Limb (tissue), 2 donors: Measurements from ENCODE around the gene BCAT1.

Experiments
- DNase-seq, 2 donors: peaks; one replicate each; pipeline ENCODE4 v3.0.0-alpha.2; 2016; ENCODE audit errors: extremely low spot score in 2 of 2

The BCAT1 gene, protein sequence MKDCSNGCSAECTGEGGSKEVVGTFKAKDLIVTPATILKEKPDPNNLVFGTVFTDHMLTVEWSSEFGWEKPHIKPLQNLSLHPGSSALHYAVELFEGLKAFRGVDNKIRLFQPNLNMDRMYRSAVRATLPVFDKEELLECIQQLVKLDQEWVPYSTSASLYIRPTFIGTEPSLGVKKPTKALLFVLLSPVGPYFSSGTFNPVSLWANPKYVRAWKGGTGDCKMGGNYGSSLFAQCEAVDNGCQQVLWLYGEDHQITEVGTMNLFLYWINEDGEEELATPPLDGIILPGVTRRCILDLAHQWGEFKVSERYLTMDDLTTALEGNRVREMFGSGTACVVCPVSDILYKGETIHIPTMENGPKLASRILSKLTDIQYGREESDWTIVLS

DNA sequence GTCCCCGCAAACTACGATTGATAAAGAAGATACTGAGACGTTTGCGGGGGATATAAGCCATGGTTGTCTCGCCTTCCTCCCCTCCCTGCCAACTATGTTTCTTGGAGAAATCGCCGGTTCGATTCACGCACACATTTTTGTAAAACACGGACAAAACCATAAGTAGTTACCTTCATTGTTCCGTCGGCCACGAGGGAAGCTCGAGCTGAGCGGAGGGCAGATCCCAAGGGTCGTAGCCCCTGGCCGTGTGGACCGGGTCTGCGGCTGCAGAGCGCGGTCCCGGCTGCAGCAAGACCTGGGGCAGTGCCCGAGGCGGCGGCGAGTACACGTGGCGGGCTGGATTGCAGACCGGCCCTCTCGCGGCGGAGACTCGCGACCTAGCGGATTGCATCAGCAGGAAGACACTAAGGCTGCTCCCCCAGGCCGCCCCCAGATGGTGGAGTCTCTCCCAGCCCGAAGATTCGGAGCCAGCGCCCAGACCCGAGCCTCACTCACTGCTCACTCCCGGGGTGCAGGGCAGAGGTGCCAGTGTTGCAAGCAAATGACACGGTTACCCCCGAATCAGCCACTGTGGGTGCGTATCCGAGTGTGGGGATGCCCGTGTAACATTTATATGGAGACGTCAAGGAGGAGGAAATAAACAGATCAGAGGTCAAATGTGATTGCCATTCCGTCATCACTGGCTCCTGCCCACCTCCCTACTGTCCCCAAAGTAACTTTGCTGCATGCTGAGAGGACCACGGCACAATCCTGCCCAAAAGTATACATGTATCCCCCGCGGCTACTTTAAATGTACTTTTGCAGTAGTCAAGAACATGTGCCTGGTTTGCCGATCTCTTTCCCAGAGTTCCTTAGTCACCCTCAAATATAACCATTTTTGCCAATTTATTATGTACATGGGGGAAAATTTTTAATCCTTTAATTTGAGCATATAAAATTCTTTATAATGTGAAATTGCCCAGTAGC is at the start of gene BCAT1:
TSS of gene BCAT1 (minus strand) at position 345 of the 966 bp plus-strand sequence. CDS start at position 176, 169 bp downstream.
- DNase-seq, result peak; percentile 76 to 84

- peak in 1 of 2 donors; percentile 18 for DNase-seq
Measured at GRCh38 chr12:24997970-24998582, 49.2 kb upstream of the BCAT1 start.

DNA sequence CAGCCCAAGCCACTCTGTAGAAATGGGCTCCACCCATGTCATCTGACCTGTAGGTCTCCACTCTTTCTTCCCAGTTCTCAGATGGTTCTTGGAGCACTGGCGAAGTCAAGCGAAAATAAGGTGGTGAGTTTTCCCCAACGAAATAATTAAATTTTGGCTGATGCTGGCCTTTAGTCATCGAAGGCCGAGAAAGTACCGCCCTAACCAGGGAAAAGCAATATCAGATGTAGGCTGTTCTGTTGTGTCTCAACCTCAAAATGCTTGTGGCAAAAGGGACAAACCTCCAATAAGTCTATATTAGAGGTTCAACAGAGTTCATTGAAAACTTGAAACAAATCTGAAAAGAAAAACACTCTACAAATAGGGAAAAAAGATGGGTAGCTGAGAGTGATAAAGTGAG is 48.6 kb upstream of the BCAT1 start:
- DNase-seq, result no peak

- DNase-seq, result no peak
Measured at GRCh38 chr12:24996820-24997219, 47.9 kb upstream of the BCAT1 start.

- no peak for DNase-seq
Measured at GRCh38 chr12:24996102-24996797, 47.3 kb upstream of the BCAT1 start.

- DNase-seq, result no peak
Measured at GRCh38 chr12:24993793-24994192, 44.9 kb upstream of the BCAT1 start.

DNA sequence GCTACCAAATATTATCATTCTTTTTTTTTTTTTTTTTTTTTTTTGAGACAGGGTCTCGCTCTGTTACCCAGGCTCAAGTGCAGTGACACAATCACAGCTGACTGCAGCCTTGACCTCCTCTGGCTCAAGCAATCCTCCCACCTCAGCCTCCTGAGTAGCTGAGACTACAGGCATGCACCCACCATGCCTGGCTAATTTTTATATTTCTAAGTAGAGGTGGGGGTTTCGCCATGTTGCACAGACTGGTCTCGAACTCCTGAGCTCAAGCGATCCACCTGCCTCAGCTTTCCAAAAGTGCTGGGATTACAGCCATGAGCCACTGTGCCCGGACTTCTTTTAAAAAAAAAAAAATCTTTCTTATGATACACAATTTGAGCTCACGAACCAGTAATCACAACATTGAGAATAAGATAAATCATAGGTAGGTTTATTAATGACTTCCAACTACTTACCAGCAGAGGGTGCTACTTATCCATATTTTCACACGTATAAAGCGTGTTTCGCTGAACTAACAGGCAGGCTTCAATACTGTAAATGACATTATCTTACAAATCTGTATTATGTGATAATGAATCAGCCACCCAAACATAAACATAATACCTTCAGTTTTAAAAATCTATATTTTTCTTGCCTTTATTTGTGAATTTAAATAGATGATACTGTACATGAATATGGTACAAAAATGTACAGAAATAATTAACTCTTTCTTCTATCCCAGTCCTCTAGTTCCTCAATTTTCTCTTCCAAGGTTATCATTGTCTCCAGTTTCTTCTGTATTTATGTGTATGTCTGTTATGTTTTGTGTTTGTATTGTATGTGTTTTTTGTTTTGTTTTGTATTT is 42.5 kb upstream of the BCAT1 start:
- DNase-seq, result peak in 1 of 2 donors; percentile 64

DNA sequence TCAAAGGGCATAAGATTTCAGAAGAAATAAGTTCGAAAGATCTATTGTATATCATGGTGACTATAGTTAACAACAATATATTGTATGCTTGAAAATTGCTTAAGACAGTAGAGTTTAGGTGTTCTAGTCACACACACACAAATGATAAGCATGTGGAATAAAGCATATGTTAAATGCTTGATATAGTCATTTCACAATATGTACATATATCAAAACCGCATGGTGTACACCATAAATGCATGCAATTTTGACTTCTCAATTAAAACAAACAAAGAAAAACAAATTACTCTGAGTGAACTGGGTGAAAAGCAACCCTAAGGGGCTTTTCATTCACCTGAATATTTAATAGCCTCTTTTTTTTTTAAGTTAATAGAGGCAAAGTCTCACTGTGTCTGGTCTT is 40.3 kb upstream of the BCAT1 start:
- DNase-seq, result no peak

- no peak for DNase-seq
Measured at GRCh38 chr12:24982250-24982649, 33.3 kb upstream of the BCAT1 start.

- DNase-seq, result no peak
Measured at GRCh38 chr12:24979976-24980730, 31.3 kb upstream of the BCAT1 start.

GRCh38 chr12:24979329-24979728 is 30.4 kb upstream of the BCAT1 start:
- DNase-seq, result no peak

- no peak for DNase-seq
Measured at GRCh38 chr12:24977711-24978110, 28.8 kb upstream of the BCAT1 start.

- no peak for DNase-seq
Measured at GRCh38 chr12:24977060-24977459, 28.2 kb upstream of the BCAT1 start.

- no peak for DNase-seq
Measured at GRCh38 chr12:24975425-24975824, 26.5 kb upstream of the BCAT1 start.

GRCh38 chr12:24974216-24974615 is 25.3 kb upstream of the BCAT1 start:
- no peak for DNase-seq

GRCh38 chr12:24972078-24972477 is 23.2 kb upstream of the BCAT1 start:
- no peak for DNase-seq

- DNase-seq, result no peak
Measured at GRCh38 chr12:24970177-24970576, 21.3 kb upstream of the BCAT1 start.

GRCh38 chr12:24966951-24967564 is 18.2 kb upstream of the BCAT1 start:
- DNase-seq, result no peak

- DNase-seq, result no peak
Measured at GRCh38 chr12:24964342-24964741, 15.4 kb upstream of the BCAT1 start.
